ENCODE data around the gene MYRFL. TPM values are rescaled to one million over a fixed set of nuclear protein-coding genes. Genes with fewer than 3 reads are reported as not detected.
A peak's percentile ranks its signal among the peaks of the same experiment; 100 is the strongest.
"Not testable (repeated sequence)": the region's sequence is repeated elsewhere in the genome, so short reads cannot be mapped to it uniquely, and the experiment has no call there.

The MYRFL gene
- polyA plus RNA-seq, 5 donors: 0.54 to 3.2 (median 1.1) TPM

DNA sequence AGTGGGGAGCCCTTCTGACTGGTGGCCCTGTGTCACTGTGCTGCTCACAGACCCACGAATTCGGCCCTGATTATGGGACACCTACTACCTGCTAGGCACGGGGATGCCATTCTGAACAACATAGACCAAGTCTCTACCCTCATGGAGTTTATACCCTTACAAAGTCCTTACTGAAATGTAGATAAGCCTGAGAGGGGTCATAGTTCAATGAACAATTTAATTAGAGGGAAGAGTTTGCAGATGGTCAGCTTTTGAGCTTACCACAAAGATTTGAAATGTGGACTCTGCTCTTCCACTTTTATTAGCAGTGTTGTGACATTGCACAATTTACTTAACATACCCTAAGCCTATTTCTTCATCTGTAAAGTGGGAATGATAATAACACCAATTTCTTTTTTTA is 161.1 kb downstream of the MYRFL start:
- no peak for DNase-seq

DNA sequence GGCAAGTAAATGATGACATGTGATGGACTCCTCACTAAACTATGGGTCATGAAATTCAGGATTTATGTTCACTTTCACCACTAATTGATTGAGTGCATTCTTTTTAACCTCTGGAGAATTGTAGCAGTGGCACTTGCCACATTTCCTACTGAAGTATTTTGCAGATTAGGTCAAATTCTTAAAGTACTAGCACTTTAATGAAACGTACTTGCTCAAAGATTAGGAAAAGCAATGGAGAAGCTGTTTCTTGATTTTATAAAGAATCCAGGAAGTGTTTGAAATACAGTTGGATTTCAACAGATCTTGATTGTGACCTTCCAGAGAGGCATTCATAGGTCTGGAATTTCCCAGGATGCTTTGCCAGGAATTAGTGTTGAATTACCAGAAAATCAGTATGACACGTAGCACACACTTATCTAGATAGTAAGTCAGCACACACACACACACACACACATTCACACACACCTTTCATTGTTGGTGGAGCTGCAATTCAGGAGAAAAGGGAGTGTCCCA is 162.6 kb downstream of the MYRFL start:
- peak; percentile 58 to 70 for DNase-seq

DNA sequence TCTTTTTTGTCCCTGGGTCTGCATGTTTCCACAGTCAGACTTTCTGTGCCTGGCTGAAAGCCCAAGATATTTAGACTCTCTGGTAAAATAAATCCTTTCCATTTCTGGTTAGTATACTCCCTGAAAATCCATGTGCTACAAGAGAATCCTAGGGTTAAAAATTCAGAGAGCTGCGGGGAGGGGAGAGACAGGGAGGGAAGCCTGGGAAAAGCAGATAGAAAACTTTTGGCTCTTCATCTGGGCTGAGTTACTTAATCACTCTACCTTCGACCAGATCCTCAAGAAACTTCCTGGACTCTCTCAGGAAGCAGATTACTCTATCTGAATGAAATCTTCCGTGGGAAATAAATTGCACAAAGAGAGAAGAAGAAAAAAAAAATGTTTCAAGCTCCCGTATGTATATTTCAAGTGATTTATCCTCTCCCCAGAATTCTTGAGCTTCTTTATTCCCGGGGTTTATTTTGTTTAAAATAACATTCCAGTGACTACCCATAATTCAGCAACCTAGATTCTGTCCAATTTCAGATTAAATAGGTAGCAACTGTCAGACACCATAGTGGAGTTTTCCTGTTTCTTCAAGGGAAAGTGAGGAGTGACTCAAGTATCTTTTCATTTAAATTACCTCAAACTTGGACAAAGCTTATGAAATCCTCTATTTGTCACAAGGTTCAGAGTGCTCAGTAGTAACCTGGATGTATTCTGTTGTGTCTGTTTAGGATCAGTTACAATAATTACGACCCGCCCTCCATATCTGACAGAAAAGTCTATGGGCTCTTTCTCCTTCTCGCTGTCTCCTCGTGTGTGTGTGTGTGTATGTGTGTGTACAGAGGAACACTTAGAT is 163.7 kb downstream of the MYRFL start:
- DNase-seq: no peak

DNA sequence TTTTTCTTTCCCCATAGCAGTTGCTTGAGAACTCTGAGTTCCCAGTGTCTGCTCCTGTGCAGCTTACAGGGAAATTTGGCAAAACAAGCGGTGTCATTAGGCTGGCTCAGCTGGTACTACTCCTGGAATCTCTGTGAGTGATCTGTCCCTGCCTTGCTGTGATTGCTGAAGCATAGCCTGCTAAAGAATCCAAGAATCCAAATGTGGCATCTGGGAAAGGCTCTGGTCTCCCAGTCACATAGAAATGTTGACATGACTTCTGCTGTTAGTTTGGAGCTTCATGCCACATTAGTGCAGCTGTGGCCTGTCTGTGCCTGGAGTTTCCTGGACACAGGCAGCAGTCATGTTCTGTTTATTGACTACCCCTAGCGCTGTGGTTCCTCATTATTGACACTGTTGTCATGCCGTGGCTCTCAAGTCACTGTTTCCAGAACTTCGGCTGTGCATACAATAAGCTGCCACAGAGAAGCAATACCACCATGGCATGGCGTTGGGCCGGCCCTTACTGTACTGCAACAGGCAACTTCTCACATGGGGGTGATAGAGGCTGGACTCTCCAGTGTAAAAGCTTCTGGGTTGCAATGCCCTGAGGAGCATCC is 166.8 kb downstream of the MYRFL start:
- DNase-seq: no peak

DNA sequence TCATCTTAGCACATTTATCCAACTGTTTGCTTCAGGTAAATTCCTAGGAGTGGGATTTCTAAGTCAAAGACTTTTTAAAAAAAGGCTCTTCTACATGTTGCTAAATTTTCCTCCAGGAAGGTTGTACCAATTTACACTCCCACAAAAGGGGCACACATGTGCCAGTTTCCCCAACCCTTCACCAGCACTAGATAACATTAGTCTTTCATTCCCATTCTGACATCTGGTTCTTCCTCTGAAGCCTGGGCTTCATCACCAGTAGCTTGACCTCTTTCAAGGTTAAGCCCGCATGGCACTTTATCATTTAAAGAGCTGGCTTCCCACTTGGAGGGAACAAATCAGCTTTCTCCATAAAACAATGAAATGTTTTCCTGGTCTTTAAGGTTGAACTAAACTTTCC is 168.4 kb downstream of the MYRFL start:
- no peak for DNase-seq

DNA sequence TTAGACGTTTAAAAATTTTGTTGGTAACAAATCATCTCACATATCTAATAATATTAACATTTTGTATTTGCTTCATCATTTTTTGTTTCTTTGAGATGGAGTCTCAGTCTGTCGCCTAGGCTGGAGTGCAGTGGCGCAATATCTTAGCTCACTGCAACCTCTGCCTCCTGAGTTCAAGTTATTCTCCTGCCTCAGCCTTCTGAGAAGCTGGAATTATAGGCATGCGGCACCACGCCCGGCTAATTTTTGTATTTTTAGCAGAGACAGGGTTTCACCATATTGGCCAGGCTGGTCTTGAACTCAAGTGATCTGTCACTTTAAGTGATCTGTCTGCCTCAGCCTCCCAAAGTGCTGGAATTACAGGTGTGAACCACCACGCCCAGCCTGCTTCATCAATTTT is 169.1 kb downstream of the MYRFL start:
- not testable (repeated sequence) for DNase-seq

DNA sequence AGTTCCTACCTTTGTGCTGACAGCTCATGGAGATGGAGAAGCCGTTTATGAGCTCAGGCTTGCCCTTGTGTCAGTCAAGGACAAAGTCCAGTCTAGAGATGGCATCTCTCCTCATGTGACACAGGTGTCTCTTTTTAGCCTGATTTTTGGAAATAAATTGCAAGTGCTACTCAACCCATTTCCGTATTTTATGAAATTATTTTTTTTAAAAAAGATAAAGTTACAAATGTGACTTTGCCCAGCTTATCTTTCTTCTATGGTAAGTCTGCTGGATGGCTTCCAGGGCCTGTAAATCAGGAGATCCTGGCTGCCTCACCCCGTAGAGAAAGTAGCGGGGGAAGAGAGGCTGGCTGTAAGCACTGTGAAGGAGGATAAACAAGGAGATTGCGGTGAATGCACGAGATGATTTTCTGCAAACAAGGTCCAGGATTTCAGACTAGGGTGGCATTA is 169.7 kb downstream of the MYRFL start:
- DNase-seq: no peak

DNA sequence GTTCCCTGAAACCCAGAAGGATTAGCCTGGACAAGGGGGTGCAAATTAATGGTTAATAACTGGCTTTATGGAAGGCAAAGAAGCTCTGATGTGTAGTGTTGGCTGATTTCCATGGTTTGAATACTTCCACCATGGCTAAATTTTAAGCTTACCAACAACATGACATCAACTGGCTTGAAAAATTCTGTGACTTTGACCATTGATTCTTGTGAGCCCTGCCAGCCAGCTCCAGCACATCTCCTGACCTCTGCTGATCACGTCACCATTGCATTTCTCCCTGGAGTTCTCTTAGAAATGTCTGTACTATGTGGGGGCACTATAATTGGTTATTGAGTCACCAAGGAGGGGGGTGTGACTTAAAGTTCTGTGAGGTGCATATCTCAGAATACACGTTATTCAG is 171.2 kb downstream of the MYRFL start:
- no peak for DNase-seq

DNA sequence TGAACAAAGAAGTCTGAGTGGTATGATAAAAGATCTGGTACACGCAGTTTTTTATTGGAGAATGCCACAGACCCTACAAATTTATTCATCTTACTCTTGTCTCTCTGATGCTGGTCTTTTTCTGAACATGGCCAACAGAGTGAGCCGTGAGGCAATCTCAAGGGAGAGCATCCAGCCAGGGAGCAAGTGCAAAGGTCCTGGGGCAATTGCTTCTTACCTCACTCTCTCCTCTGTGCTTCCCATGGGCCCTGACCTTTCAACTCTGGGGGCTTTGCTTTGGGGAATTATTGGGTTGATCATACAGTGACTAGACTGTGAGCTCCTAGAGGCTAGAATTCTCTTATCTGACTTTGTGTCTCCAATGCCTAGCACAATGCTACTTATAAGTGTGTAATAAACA is 171.7 kb downstream of the MYRFL start:
- DNase-seq: no peak

DNA sequence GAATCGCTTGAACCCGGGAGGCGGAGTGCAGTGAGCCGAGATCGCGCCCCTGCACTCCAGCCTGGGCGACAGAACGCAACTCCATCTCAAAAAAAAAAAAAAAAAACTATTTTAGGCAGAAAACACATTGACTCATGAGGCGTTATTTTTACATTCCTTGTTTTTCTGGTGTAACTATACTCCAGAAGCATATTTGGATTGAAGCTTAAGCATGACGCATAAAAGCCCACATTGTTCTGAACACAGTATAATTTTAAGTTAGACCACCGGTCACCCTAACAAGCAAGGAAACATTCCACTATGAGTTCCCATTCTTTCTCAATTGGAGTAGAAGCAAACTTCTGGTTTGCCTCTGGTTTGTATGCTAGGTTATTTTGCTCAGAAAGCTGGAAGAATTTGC is 173.0 kb downstream of the MYRFL start:
- no peak for DNase-seq

DNA sequence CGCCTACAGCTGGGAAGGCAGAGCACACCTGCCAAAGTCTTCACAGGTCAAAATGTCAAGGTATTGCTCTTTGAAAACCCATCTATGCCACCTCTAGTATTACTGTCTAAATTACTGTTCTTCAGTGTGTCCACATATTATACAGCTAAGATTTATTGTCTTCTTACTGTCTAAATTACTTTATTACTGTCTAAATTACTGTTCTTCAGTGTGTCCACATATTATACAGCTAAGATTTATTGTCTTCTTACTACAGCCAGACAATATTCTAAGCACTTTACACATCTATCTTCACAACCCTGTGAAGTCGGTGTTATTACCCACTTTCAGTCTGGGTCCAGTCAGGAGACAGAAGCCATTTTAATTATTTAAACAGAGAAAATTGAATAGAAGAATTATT is 173.9 kb downstream of the MYRFL start:
- no peak for DNase-seq

DNA sequence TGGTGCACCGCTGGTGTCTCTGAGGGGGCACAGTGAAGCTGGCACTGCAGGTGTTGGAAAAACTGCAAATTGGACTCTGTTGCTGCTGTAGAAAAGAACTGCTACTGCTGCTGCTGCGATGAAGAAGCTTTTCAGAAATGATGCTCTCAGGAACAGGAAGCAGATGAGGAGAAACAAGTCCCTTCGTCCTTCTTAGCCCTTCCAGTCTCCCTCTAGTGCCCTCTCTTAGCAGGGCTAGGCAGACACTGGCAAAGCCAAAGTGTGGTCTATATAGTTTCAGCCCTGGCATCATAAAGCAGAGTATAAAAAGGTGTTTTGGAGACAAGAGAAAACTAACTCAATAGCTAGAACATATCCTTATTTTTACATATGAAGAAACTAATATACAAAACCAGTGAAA is 174.5 kb downstream of the MYRFL start:
- DNase-seq: no peak

DNA sequence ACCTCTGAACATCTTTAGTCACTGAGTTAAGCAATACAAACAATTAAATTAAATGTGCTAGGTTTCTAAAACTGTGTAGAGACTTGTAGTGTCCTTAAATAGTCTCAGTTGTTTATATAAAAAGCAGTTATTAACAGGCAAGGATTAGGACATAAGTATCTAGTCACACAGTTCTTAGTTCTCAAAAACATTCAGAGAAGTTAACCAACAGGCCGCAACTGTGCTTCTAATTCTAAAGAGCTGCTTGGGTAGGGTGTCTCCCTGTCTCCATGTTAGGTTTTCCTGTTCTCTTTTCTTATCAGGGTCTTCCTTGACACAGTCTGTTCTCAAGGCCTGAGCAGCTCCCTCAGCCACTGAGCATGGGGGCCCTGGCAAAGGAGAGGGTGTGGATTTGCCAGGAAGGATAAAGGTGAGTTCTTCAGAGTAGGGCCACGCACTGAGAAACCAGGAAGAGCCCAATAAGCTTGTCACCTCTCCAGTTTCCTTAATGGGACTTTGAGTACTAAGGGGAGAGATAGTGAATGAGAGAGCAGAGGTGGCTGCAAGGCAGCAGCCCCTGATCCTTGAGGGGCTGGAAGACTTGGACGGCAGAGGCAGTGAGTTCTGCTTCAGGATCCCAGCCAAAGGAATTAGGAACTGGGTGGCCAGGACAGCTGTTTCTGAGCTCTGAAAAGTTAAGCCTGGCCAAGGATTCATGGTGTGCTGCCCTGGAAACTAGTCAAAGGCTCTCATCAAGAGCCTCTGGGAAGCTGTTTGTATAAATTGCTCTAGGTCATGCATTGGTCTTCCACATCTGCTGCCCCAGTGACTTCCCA is 177.3 kb downstream of the MYRFL start:
- peak; percentile 81 to 83 for DNase-seq

DNA sequence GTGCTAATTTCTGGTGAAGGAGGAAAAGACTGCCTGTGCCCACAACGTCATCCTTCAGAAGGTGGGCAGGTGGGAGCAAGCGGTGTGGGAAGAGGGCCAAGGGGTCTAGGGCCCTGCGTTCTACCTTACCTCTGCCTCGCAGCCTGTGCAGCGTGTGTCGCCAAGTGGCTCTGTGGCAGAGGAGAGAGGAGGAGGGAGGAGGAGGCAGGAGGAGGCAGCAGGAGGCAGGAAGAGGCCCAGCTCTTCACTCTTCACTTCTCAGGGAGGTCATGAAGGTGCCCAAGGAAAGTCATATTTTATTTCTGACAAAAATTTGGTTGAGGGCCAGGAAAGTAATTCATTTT is 177.9 kb downstream of the MYRFL start:
- DNase-seq: no peak

DNA sequence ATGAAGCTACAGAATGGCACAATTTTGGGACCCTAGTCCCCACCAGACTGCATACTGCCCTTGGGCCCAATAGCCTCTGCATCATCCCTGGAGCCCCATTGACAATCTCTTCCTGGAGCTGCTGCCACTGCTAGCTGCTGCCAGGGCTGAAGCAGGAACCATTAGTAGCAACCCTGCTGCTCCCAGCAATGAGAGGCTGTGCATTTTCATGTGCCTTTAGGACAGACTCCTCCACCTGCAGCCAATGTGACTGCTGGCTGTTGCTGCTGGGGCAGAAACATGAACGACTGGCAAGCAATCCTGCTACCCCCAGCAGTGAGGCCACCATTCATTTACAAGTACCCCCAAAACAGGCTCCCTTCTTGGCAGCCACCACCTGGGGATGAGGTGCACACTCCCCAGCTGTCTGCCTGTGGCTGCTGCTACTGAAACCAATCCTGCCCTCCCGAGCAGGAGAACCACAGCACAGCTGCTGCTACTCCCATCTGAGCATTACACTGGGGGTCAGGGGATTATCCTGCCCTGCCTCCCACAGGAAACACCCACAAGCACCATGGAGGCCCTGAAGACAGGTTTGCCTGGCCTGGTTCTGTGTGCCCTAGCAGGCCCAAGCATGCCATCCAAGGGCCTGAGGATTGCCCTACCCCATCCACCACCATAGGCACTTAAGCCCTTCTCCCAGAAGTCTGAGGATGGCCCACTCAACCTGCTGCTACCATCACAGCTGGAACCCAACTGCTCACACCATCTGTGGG is 181.0 kb downstream of the MYRFL start:
- DNase-seq: no peak

DNA sequence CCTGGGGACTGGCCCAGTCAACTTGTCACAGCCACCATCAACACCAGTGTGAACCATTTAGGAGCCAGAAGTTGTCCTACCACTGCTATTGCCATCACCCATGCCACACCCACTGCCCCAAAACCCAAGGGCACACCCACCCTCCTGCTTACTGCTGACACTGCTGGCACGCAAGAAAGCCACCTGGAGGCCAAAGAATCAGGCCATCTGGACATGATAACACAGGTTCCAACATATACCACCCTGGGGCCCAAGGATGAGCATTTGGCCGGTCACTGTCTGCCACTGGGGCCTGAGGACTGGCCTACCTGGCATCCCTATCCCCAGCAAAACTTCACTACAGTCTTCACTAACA is 181.6 kb downstream of the MYRFL start:
- no peak for DNase-seq

DNA sequence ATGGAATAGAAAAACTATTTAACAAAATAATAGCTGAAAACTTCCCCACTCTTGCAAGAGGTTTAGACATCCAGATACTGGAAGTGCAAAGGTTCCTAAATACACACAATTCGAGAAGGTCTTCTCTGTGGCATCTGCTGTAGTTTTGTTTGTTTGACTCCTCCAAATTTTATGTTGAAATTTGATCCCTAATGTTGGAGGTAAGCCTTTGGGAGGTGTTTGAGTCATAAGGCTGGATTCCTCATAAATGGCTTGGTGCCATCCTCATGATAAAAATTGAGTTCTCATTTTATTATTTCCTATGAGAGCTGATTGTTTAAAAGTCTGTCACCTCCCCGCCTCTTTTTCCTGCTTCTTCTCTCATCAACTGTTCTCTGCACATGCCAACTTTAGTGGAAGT is 182.7 kb downstream of the MYRFL start:
- DNase-seq: no peak

Data from right lung (tissue), 5 donors.